ENCODE measurements around the gene EFNA5.
"Not testable (repeated sequence)": the region's sequence is repeated elsewhere in the genome, so short reads cannot be mapped to it uniquely, and the experiment has no call there.

The EFNA5 gene

DNA sequence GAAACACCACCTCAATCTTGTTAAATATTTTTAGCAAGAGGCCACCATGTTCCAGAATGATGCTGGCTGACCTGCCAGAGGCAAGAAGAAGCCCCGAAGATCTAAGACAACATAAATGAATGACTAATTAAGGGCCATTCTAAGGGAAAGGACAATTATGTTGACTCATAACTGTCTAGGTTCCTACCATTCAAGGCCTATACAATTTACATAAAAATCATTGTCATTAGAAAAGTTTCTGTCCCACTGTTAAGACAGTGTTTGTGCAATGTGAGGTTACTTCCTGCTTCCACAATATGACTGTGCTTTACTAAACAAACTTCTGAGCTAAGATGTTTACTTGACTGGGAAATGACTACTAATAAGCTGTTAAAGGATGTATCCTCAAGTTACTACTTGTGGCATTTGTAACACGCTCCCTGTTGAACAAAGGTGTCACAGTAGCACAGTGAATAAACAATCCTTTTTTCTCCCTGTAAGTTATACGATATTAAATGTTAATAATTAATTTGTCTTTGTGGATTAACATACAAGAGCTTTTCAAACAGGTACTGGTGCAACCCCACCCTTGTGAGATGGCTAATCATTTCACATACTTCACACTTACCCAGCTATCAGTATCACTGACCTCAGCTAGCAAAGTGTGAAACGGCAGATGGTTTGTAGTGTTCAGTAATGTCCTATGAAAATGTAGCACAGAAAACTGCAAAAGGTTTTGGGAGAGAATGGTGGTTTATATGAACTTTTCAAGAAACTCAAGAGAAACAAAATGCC, 195.8 kb downstream of the EFNA5 start:
- no peak for DNase-seq

DNA sequence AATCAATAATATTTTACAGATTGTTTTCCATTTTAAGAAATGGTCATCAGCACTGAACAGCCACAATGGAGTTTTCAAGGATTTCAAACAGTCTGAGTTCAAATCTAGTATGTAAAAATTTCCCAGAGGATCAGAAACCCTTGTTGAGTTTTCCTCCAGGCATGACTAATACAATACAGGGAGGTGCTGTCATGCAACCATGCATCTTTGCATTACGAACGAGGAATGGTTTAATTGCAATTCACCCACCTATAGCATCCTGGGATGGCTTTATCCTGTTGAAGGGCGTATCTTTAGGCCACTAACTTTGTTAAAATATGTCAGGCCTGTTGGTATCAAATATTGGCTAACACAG, 196.4 kb downstream of the EFNA5 start:
- no peak for DNase-seq

DNA sequence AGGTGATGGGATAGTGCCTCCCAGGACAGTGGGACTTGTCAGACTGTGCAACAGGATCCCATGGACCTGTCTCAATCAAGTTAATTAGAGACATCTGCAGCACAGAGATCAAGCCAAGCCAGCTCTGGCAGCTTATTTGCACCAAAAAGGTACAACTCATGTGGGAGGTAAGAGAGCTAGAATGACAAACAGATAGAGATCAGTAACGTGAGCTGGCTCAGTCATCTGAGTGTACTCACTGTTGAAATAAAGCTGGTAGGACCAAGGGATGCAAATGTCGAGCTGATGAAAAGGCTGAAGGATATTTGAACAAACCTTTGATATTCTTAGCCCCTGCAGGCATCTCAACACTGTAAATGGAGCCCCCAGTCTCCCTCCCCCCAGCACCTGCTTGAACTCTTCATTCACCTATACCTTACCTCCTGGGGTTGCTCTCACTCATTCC, 198.1 kb downstream of the EFNA5 start:
- DNase-seq: peak; percentile 30

DNA sequence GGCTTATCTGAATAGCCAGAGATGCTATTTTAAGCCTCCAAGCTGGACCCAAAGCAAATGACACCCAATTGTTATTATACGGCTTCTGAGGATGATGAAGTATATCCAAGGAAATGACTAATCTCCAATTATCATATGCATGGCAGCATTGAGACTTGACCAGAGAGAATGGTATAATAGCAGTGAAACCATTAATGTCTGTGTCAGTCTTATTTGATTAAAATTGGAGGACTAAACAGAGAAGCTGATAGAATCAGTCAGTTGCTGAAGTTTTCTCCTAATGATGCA, 200.5 kb downstream of the EFNA5 start:
- no peak for DNase-seq

DNA sequence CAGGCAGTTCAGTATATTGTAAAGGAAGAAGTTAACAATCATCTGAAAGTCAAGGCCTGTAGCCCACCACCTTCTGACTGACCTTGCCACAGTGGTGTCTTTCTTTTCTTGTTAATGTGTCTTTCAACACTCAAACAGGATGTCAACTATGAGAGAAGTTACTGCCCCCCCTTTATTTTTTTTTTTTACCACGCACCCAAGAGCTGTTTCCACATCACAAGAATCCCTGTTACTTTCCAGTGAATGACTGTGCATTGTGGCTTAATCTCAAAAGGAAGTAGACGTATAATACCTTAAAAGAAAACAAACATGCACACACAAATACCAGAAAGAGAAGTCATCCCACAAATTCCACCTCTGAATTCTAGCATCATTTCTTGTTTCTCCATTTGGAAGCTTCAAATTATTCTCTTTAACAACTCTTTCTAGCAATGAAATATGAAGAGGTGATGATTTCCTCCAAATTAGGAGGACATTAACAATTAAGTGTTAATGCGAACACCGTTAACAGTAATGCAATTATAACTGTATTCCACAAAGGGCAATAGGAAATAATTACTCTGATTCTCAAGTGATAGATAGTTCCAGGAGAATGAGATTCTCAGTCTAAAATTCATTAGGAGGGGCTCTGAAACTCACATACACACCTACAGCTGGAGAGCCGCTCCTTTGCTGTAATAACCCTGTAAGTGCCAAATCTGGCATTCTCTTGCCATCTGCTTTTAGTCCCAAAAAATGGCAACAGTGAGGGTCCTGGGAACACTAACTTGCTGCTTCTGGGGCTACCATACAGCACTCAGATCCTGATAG, 201.0 kb downstream of the EFNA5 start:
- DNase-seq: no peak

DNA sequence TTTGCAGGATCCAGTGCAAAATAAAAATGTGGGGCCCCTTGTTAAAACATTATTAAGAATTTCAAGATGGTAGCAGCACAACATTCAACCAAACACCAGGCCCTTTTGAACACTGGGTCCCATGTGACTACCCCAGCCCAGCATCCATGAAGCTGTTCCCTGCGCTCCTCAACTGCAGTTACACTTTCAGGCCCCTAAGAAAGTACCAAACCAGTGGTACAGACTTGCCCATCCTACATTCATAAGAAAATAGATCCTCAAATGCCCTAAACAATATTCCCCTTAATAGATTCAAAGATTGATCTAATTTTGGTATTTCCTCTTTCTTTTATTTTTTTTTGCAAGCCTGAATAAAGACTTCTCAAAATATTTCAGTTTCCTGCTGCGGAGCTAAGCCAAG, 201.7 kb downstream of the EFNA5 start:
- DNase-seq: no peak

DNA sequence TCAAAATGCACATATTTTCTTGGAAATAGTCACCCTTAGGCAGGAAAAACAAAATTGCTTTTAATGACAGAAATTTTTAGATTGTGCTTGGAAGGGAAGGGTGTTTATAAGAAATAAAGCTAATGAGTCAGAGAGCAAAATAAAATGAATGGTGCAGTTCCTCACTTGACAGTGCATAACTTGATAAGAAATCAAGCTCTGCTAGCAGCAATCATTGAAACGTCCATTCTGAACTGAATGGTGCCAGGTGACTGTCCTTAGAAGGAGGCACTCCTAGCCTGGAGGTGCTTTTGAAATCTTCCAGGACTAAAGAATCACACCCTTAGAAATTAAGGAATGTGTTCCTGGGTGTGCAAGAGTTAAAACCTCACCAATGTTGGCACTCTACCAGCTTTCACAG, 202.5 kb downstream of the EFNA5 start:
- DNase-seq: no peak

DNA sequence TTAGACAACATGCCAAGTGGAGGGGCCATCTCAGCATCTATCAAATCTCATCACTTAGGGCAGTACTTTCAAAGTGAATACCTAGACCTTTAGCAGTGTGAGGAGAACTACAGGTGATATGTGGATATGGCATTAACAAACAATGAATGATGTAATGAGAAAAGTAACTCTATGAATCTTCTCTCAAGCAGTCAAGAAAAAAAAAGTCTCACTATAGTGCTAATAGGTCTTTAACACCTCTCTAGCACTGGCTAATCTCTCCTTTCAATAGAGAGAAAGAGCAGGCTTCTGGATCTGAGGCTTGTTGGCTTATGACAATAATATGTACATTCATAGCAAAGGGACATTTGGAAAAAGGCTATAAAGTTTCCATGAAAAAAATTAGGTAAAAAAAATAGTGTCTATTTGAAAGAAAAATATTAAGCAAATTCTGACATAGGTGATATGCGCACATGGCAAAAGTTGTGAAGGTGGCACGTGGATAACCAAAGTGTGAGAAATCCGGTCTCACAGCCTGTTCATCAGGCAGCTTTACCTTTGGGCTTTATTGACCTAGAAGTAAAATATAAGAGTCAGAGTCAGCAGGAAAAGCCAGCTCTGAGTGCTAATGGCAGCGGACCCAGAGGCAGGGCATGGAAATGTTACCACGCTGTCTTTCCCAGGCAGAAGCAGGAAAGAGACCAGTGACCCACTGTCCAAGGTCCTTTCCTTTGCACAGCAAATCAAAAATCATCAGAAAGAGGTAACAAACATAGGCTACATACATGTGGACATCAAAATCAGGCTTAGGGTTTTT, 203.4 kb downstream of the EFNA5 start:
- DNase-seq: no peak

DNA sequence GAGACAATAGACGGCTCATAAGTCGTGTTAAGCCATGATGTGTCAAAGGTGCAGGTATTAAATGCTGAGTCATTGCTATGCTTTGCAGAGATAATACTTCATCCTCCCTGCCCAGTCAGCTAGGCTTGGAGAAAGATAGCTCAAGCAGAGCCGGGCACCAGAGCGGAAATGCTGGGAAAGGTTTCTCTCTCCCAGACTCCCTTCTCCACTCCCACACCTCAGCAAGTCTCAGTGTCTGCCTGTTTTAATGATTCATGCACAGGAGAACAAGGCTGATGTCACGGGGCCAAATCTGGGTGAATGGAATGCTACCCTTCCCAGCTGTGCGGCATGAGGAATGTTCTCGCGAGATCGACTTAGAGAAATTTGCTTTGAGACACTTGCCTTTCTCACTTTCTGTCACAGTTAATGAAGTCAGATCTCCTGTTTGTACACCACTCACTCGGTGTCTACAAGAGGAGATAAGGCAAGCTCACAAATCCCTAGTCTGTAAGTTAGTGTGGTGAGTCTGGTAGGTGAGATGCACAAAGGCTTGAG, 204.4 kb downstream of the EFNA5 start:
- DNase-seq: no peak

DNA sequence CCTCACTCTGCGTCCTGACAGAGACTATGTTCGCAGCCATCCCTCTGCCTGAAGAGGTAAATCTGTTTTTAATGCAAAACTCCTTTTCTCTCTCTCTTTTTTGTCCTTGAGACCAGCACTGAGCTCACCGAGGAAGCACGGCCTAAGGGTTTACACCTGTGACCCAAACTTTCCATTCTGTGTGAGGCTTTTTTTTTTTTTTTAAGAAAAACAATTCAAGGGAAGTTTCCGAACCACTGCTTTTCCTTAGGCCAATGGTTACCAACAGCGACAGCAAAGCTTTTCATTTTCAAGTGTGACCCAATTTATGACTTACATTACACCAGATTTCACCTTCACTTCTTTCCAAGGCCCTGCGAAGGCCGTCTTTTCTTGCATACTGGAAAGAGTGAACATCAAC, 205.9 kb downstream of the EFNA5 start:
- no peak for DNase-seq

DNA sequence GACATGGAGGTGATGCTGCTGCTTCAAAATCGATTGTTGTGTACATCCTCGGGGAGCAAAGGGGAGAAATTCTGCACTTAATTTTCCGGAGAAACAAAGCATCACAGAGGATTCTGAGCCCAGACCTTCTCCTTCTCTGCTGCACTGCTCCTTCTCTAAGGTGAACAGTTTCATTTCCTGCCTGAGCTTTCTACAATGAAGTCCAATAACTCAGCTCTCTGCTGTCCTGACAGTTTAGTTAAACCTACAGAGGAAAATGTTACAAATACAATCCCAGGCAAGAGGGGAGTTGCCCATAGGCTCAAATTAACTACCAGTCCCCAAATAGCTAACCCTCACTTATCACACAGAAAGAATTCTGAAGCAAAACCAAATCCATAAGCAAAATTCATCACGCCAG, 206.3 kb downstream of the EFNA5 start:
- no peak for DNase-seq

DNA sequence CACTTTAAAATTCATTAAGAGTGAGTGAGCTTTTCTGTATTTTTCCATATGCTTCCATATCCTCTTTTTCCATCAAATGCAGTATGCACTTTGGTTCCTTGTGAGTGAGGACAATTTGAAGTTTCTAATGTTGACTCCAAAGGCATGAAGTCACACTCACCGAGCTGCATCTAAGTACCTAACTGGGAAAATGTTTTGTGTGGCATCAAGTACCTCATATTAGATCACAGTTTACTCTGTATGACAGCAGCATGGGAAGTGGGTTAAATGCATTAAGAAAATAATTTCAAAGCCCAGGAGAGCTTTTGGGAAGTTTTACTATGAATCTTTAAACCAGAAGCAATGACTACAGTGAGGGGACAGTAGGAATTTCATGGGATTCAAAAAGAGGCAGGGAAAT, 207.0 kb downstream of the EFNA5 start:
- DNase-seq: no peak

DNA sequence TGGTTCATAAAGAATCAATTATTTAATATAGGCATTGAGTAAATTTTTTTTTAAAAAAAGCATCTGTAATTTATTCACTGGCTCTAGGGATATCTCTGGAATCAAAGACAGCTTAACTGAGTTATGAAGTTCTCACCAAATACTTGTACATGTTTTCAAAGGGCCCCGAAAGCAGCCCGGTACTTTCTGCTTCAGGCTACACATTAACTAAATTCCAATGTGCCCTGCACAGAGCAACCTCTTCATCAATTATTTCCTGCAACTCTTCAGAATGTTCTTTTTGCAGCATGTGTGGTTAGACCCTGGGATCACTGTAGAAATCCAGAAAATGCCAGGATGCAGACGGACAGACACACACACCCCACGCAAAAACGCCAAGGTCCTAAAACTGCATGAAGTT, 209.0 kb downstream of the EFNA5 start:
- no peak for DNase-seq

DNA sequence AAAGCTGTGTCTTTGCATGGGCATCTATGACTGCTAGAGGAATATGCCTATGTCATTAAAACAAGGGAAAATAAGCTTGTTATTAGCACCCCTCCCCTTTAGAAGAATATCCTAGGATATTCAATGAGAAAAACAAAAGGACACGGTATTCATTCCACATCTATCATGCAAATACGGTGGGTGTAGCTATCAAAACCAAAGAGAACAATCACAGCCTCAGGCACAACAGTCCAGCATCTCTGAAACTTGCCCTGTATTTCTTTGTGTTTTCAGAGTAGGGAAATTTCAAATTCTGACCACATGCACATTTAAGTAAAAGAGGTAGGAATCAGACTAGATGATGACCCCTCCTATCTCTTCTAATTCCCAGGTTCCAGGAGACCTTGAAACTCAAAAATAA, 209.9 kb downstream of the EFNA5 start:
- DNase-seq: no peak

DNA sequence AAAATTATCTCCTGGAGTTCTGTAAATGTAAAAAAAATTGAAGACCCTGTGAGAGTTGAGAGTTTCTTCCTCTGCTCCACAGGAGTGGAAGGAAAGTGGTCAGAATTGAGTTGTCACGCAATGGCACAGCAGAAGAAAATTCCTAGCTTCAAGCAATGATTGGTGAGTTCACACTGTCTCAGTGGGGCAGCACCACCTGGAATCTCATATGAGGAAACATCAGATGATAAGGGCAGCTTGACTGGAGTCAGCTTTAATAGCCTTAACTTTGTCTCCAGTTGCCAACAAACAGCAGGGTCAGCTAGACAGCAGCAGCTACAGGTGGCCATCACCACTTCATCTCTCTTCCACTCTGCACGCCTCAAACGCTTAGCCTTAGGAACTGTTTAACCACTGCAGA, 211.1 kb downstream of the EFNA5 start:
- no peak for DNase-seq

DNA sequence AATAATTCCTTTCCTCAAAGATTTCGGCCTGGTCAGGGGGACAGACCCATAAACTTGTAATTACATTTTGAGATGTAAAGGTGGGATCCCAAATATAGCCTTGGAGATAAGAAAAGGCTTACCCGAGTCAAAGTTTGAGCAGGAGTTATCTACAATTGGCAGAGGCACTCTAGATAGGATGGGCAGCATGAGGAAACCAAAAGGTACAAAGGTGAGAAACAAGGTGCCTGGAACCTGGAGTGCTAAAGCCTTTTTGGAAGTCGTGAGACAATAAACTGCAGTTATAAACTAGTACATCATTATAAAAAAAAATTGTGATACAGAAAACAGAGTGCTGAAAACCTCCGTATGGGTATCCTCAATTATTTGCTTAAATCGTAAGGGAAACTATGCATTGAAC, 212.4 kb downstream of the EFNA5 start:
- DNase-seq: no peak

DNA sequence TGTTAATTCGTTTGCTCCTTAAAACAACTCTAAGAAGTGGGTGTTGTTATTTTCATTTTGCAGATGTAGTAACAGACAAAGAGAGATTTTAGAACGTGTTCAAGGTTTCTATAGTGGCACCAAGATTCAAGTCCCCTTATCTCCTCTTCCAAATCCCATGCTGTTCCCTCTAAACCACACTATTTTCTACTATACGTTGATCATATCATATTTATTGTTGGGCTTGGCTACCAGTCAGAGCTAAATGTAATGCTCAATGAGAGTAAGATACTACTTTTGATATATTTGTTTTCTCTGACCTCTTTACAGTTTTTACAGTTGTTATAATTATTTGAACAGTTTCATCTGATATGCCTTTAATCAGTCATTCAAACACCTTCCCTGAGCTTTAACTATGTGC, 212.9 kb downstream of the EFNA5 start:
- DNase-seq: no peak

DNA sequence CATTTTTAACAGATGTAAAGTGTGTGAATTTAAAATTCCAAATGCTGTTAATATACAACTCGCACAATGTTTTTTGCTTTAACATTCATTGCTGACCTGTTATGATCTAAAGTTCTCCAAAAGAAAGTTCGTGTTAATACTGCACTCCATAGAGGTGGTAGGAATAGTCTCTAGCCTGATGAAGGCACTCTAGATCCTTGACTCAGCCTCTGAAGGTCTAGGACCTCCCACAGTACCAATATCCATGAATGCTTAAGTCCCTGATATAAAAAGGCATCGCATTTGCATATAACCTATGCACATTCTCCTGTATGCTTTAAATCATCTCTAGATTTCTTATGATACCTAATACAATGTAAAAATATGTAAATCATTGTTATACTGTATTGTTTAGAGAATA, 213.6 kb downstream of the EFNA5 start:
- DNase-seq: no peak

DNA sequence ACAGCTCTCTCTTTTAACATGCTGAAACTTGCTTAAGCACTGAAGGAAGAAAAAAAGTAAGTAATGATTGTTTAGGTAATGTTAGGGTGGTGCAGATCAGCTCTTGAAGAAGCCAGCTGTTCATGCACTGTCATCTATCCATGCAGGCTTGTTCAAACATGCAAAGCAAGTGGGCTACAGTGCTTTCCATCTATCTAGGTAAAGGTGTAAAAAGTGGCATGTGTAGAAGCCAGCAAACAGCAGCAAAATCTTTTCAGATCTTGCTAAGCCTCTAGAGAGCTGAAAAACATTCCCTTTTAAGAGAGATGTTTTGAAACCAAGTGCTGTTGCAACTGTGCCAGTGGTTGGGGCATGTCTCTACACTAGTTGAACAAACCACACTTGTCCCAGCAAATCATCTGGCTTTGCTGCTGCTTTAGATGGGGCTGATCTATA, 214.4 kb downstream of the EFNA5 start:
- peak; percentile 7 for DNase-seq

DNA sequence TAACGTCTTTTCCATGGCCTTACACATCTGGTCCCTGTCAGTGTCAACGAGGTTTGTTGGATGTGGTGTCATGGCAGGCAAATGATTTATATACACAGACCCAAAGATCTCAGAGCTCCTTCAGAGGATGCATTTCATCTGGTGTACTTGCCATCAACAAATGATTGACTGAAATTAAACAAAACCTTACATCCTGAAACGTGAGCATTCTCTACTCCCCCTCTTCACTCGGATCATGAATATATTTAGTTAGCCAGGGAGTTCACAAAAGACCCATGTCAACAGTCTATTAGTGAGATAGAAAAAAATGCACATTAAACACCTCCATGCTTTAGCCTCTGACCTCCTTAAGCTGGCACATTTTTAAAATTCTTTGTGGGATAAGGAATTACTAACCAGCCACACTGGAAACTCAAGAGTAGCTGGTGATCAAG, 215.6 kb downstream of the EFNA5 start:
- peak; percentile 27 for DNase-seq

DNA sequence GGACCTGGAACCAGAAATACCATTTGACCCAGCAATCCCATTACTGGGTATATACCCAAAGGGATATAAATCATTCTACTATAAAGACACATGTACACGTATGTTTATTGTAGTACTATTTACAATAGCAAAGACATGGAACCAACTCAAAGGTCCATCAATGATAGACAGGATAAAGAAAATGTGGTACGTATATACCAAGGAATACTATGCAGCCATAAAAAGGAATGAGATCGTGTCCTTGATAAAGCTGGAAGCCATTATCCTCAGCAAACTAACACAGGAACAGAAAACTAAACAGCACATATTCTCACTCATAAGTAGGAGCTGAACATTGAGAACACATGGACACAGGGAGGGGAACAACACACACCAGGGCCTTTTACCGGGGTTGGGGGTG, 218.9 kb downstream of the EFNA5 start:
- not testable (repeated sequence) for DNase-seq

DNA sequence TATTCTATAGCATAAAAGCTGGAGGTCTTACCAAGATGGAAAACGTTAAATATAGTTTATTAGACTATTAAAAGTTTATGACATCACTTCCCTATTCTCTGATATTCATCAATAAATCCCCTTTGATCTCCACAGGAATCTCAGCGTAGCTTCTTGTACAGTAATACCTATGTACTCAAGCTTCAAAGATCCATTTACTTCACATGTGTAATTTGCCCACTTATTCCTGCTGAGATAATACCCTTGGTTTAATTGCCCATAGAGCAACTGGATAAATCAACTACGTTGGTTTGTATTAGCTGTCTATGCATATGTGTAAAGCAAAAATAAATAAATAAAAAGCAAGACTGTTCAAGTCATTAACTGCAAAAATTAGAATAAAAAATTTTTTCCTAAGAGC, 219.7 kb downstream of the EFNA5 start:
- DNase-seq: no peak

DNA sequence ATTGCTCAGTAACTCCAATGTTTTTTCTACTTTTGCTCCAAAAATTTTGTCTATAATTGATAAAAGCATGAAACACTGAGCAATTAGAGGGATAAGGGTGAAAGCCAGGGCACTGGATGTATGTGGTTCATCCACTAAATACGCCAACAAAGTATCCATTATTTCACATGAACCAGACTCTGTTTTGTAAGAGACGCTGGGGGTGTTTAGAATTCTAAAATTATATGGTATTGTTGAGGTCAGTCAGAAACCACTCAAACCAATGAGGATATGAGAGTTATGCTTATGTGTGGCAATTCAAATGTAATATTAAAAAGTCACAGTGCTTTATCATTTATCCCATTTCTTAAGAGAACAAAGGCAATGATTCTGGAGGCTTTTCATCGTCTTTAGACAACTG, 220.2 kb downstream of the EFNA5 start:
- DNase-seq: no peak

DNA sequence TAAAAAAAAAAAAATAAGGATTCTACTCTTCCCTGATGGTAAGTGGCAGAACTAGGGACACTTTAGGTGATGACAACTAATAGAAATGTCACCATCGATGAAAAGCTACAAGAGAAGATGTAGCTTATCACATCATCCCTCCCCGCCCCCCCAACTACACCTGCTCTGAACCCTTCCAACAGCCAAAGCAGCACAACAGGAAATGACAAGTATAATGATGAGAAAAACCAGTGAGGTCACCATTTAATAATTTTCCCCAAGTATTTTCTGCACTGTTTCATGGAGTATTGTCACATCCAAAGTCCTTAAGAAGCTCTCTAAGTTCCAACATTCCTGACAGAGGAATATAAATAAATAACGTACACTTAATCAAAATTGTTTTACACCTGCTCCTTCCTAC, 221.4 kb downstream of the EFNA5 start:
- no peak for DNase-seq

All from NCI-H510A treated with DMSO at 0.1 percent for 48 hours (cell line).